ENCODE measurements around the gene INSRR. TPM values are rescaled to one million over a fixed set of nuclear protein-coding genes. Genes with fewer than 3 reads are reported as not detected.

The INSRR gene
- total and polyA plus RNA-seq, 2 of the 8 experiments (the other 6 are each of a cell fraction or from before 2014, with no cell fraction given), result 0.02 TPM; not detected in 1

- TF ChIP-seq EZH2 (IDR thresholded peaks at IDR 0.05; ENCODE audit: low read depth, low read length, severe bottlenecking) (no peak), RBBP5 (IDR thresholded peaks at IDR 0.05; ENCODE audit: borderline replicate concordance, low read depth, low read length) (no peak), CHD7 (IDR thresholded peaks at IDR 0.05; ENCODE audit: insufficient replicate concordance, low read length) (no peak), MAFK (IDR thresholded peaks at IDR 0.05; ENCODE audit: low read depth, low read length) (no peak), SIN3A (conservative IDR thresholded peaks at IDR 0.05 in 1 of 2, IDR thresholded peaks at IDR 0.05 in 1 of 2; ENCODE audit: low read depth in 1 of 2, low read length in 2 of 2) (no peak), HDAC6 (IDR thresholded peaks at IDR 0.05; ENCODE audit: low read depth, low read length) (no peak)
Observed at GRCh38 chr1:156904187-156904959, 45.5 kb upstream of the INSRR start (continued).
